ENCODE data around the gene APCDD1L. TPM values are rescaled to one million over a fixed set of nuclear protein-coding genes. Genes with fewer than 3 reads are reported as not detected.

The APCDD1L gene
- total and polyA plus RNA-seq, 2 of the 8 experiments (the other 6 are each of a cell fraction or from before 2014, with no cell fraction given) = 0.83 to 3.1 TPM

- H3K36me3 ChIP-seq (ENCODE audit: control insufficient read depth in 2 of 4, insufficient read depth in 4 of 4, low read length in 3 of 4) = peaks cover 0 to under 1% (median 0%) of the 10 kb centered on the region in 4 experiments; a peak in 1 of 8 replicates
- no peak overlapping the region for H2BK15ac ChIP-seq (ENCODE audit: low read length)
- FAIRE-seq = no peak
- WGBS, 2 experiments (ENCODE audit: extremely low coverage in 1 of 2, insufficient coverage in 1 of 2, insufficient read length in 1 of 2, insufficient replicate concordance in 2 of 2, low coverage in 1 of 2, low lambda C conversion rate in 2 of 2, missing lambda C conversion rate in 1 of 2) = 89% methylated on average over 13 of the region's 13 CpGs; no CpG with 5 or more reads in 1 of the 2 experiments
- H3K56ac ChIP-seq (replicated peaks; ENCODE audit: insufficient read length, low read depth, low read length) = no peak overlapping the region
- H3K79me1 ChIP-seq (ENCODE audit: low read depth, low read length) = no peaks in the 10 kb centered on the region
- H3K18ac ChIP-seq (ENCODE audit: extremely low read depth, low read length) = no peak overlapping the region
- H3K9ac ChIP-seq (replicated peaks in 1 of 4; ENCODE audit: extremely low read depth in 1 of 4, low read depth in 3 of 4, low read length in 3 of 4) = no peak overlapping the region
- peaks cover 0 to 3% of the 10 kb centered on the region in 2 experiments; a peak in 1 of 4 replicates for H3K9me3 ChIP-seq (ENCODE audit: insufficient read depth in 2 of 2, low read depth in 1 of 2, low read length in 1 of 2)
- H3K4ac ChIP-seq (replicated peaks; ENCODE audit: insufficient read length, low read depth, low read length) = no peak overlapping the region
- no peak overlapping the region for H3K14ac ChIP-seq (ENCODE audit: insufficient read length)
- no peak overlapping the region for H3K27ac ChIP-seq (ENCODE audit: low read depth, low read length)
- H3K23ac ChIP-seq (ENCODE audit: insufficient read length) = no peak overlapping the region
- no peak overlapping the region for H2BK5ac ChIP-seq (ENCODE audit: low read depth, low read length)
- H3K27me3 ChIP-seq (replicated peaks in 1 of 4; ENCODE audit: control insufficient read depth in 3 of 4, extremely low read depth in 1 of 4, insufficient read depth in 3 of 4, low read length in 3 of 4) = no peaks in the 10 kb centered on the region; a peak in 1 of 7 replicates
- peaks cover 0 to under 1% of the 10 kb centered on the region in 2 experiments; a peak in 2 of 4 replicates for H3K79me2 ChIP-seq (ENCODE audit: control insufficient read depth in 1 of 2, insufficient read depth in 2 of 2, low read length in 2 of 2)
- H3K4me2 ChIP-seq (ENCODE audit: insufficient read depth in 1 of 2, low read depth in 2 of 2, low read length in 2 of 2) = no peak overlapping the region
- H4K91ac ChIP-seq (replicated peaks; ENCODE audit: insufficient read length, low read length) = no peak overlapping the region
- POLR2A ChIA-PET (ENCODE audit: partially characterized antibody) = no interaction called here
- H4K8ac ChIP-seq (ENCODE audit: extremely low read depth, insufficient read depth, low read length) = no peak overlapping the region
- no peak overlapping the region for H2BK120ac ChIP-seq (replicated peaks; ENCODE audit: low read depth, low read length)
- H3K23me2 ChIP-seq (ENCODE audit: low read depth, low read length) = no peaks in the 10 kb centered on the region; the same call in 1 of the 2 replicates
- no peak overlapping the region for H2AK5ac ChIP-seq (ENCODE audit: low read depth, low read length)
- no peak overlapping the region for H2BK20ac ChIP-seq (ENCODE audit: low read length)
- H3K4me3 ChIP-seq (ENCODE audit: extremely low read depth in 1 of 4, insufficient read depth in 2 of 4, low read depth in 3 of 4, low read length in 4 of 4) = no peak overlapping the region
- no peaks in the 10 kb centered on the region for H3K4me1 ChIP-seq (replicated peaks in 1 of 4; ENCODE audit: control insufficient read depth in 3 of 4, insufficient read depth in 4 of 4, low read length in 3 of 4)
- H4K20me1 ChIP-seq (replicated peaks in 1 of 2; ENCODE audit: control insufficient read depth in 1 of 2, insufficient read depth in 2 of 2, low read length in 2 of 2) = peaks cover 0 to under 1% of the 10 kb centered on the region in 2 experiments
- CTCF ChIA-PET (ENCODE audit: partially characterized antibody) = interaction anchor here (0.8 to 3.4 kb wide), 5 partner anchors 8 to 263 kb away, joined by 3 to 20 read pairs (median 3); no protein-coding TSS in a partner anchor
- H2AFZ ChIP-seq (ENCODE audit: low read length) = no peak overlapping the region
- no peak overlapping the region for H2BK12ac ChIP-seq (ENCODE audit: low read depth, low read length)
- H4K5ac ChIP-seq (ENCODE audit: insufficient read length, low read depth, low read length) = no peak overlapping the region
- TF ChIP-seq NRF1 (IDR thresholded peaks at IDR 0.05; ENCODE audit: low read depth, low read length) (no peak), CEBPB (IDR thresholded peaks at IDR 0.05; ENCODE audit: low read depth, low read length) (no peak), ZNF274 (IDR thresholded peaks at IDR 0.05; ENCODE audit: borderline replicate concordance, extremely low read depth, low read length) (no peak), TCF12 (IDR thresholded peaks at IDR 0.05; ENCODE audit: low read depth, low read length) (no peak), RNF2 (IDR thresholded peaks at IDR 0.05; ENCODE audit: borderline replicate concordance, low read depth, low read length, missing control alignments, poor library complexity, severe bottlenecking) (no peak), BACH1 (IDR thresholded peaks at IDR 0.05; ENCODE audit: low read length) (no peak), CREB1 (IDR thresholded peaks at IDR 0.05) (no peak), SP1 (IDR thresholded peaks at IDR 0.05; ENCODE audit: low read depth, low read length) (no peak), BCL11A (IDR thresholded peaks at IDR 0.05; ENCODE audit: low read depth in 2 of 2, low read length in 2 of 2) (no peak), CBX8 (IDR thresholded peaks at IDR 0.05; ENCODE audit: borderline replicate concordance, low read depth, low read length) (no peak), ASH2L (IDR thresholded peaks at IDR 0.05; ENCODE audit: low read length) (no peak)
- no peak for DNase-seq (ENCODE audit: low read depth in 1 of 2, low spot score in 2 of 2)
Measured at GRCh38 chr20:58497724-58498469, 17.3 kb downstream of the APCDD1L start.
